NCI-H2107 (cell line): ENCODE results near the gene TBC1D3I.
"Not testable (repeated sequence)": the region's sequence is repeated elsewhere in the genome, so short reads cannot be mapped to it uniquely, and the experiment has no call there.

ENCODE experiments used
- DNase-seq: peaks from one replicate; lab custom pipeline; 2025; lab: John Stamatoyannopoulos, UW

The TBC1D3I gene

DNA sequence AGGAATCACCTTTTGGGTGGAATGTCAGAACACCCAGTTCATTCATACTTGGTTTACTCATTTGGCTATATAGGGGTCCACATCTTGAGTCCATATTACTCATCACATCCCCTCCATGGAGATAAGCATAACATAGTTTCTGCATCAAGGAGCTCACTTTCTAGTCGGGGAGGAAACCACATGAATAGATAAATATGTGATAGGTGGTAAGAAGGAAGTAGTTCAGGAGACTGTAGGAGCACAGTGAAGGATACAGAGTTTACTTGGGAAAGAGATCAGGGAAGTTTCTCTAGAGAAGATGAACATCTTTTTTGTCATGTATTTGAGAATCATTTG, 57.9 kb downstream of the TBC1D3I start:
- DNase-seq = not testable (repeated sequence)

DNA sequence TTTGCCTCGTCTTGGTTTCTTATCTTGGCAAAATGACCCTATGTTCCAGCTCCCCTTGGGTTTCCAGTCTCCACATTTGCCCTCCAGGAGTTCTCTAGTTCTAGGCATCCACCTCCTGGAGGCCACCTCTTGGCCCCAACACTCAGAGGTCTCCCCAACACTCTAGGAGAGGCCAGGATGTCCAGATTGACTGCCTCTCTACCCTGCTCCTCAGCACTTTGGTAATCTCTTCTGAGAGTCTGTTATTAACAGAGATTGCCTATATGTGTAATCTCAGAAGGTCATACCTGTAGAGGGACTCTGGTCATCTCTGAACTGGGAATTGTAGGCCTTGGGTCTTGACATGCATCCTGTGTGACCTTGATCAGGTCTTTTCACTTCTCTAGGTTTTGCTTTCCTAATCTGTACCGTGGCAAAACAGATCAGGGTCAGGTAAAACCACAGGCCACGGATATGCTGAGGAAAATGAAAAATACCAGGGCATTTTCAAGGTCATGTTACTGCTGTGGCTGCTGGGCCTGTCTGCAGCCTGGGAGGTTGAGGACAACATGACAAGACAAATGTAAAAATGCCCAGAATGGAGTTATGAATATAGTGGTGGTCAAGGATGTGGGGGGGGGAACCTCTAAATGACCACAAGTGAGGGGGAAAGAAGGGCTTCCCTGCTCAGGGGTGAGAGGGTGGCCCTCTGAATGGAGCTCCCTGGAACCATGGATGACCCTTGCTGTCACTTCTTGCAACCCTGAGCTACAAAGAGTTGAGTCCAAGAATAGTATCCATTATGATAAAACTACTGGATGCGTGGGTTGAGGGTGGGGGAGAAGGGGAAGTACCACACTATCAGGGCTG, 58.5 kb downstream of the TBC1D3I start:
- no peak for DNase-seq

DNA sequence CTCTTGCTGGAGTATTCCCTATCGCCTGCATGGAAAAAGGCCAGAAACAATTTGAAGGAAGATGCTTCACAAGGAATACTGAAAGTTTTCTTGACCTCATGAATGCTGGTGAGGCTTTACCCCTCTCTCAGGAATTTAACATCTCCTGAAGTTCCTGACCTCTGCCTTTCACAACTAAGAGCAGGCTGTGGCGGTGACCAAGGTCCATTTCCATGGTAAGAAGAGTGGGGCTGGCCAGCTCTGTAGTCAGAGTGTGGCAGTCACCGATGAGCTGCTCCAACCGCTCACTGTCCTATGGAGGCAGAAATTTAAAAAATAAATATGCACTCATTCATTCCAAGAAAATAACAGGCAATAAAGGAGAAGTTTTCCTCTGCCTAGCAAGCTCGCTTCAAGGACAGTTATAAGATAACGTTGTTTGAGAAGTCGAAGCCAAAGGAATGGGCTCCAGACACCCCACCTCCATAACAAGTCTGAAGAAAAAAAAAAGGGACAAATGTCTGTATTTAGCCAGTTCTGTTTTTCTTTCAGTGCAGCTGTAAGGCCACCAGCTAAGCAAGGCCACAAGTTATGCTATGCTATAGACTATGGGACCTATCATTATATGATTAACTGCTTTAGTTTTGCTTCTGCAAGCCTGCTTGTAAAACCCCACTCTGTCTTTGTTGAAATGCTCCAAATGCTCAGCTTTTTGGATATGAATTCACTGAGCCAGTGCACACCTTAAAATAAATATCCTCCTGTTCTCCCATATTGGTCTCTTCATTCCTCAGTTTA, 59.5 kb downstream of the TBC1D3I start:
- no peak for DNase-seq
